Calu3 (cell line): ENCODE measurements around the gene CALD1. TPM values are rescaled to one million over a fixed set of nuclear protein-coding genes. Genes with fewer than 3 reads are reported as not detected.

Experiments
- BruUV-seq: library from RNA; stranded (reverse); fragments of 400-500 nt; replicated peaks from 2 replicates; lab custom pipeline; 2021; lab: Mats Ljungman, UMichigan
- CTCF ChIA-PET: fragments of 300-600 bp; sonication (Branson Sonifier 250); formaldehyde crosslinking; loops from one replicate; lab custom pipeline; 2022; ENCODE audit warnings: antibody characterized with exemption; lab: Charles Lee
- DNase-seq: peaks from one replicate; pipeline ENCODE4 v3.0.0; 2022
- H3K27ac Mint-ChIP-seq: one replicate; pipeline ENCODE4 v1.8.0; 2022; ENCODE audit warnings: mixed read lengths; ENCODE audit not compliant: unreplicated experiment
- H3K27me3 Mint-ChIP-seq: one replicate; pipeline ENCODE4 v1.8.0; 2022; ENCODE audit warnings: mixed read lengths; ENCODE audit not compliant: unreplicated experiment
- H3K36me3 Mint-ChIP-seq: one replicate; pipeline ENCODE4 v1.8.0; 2022; ENCODE audit warnings: mild to moderate bottlenecking, moderate library complexity, mixed read lengths; ENCODE audit not compliant: insufficient read depth, unreplicated experiment
- H3K4me1 Mint-ChIP-seq: one replicate; pipeline ENCODE4 v1.8.0; 2022; ENCODE audit warnings: mild to moderate bottlenecking, low read depth, mixed read lengths; ENCODE audit not compliant: unreplicated experiment
- H3K4me3 Mint-ChIP-seq: one replicate; pipeline ENCODE4 v1.8.0; 2022; ENCODE audit warnings: mild to moderate bottlenecking, low read depth, moderate library complexity, mixed read lengths; ENCODE audit not compliant: unreplicated experiment
- H3K9me3 Mint-ChIP-seq: one replicate; pipeline ENCODE4 v1.8.0; 2022; ENCODE audit warnings: low read depth, mixed read lengths; ENCODE audit not compliant: unreplicated experiment
- CTCF ChIP-seq: fragments of 200-600 bp; IDR thresholded peaks from one replicate; pipeline ENCODE4 v1.8.0; 2022; ENCODE audit warnings: antibody characterized with exemption; ENCODE audit not compliant: unreplicated experiment
- intact Hi-C: fragments of 100-400 bp; cut with micrococcal nuclease; formaldehyde crosslinking; loops from one replicate; pipeline ENCODE4 v1.10.0; 2022; ENCODE audit not compliant: unreplicated experiment
- total RNA-seq: library from RNA; stranded (reverse); gene quantifications from 2 replicates; pipeline ENCODE4 v1.2.3, GENCODE V29; 2022

CALD1 gene
- total RNA-seq, 1 experiment from 2014 or later = 9.3 TPM

GRCh38 chr7:134842886-134843430 lies 63.5 kb downstream of the CALD1 start:
- no peak overlapping the region for H3K27ac Mint-ChIP-seq
- H3K4me3 Mint-ChIP-seq = no peak overlapping the region
- peaks cover 6% of the 10 kb centered on the region for H3K36me3 Mint-ChIP-seq
- BruUV-seq = no TSS peak
- H3K9me3 Mint-ChIP-seq = no peaks in the 10 kb centered on the region
- H3K27me3 Mint-ChIP-seq = no peaks in the 10 kb centered on the region
- intact Hi-C loops = no loop called here
- TF ChIP-seq CTCF = no peak
- no peak for DNase-seq
- H3K4me1 Mint-ChIP-seq = peaks cover 22% of the 10 kb centered on the region
- CTCF ChIA-PET = no interaction called here

GRCh38 chr7:134844200-134844599 lies 64.8 kb downstream of the CALD1 start:
- intact Hi-C loops = no loop called here
- Mint-ChIP-seq H3K9me3 (no peaks in the 10 kb centered on the region), H3K4me1 (peaks cover 22% of the 10 kb centered on the region), H3K27me3 (no peaks in the 10 kb centered on the region), H3K27ac (no peak overlapping the region), H3K4me3 (no peak overlapping the region), H3K36me3 (peaks cover 6% of the 10 kb centered on the region)
- CTCF ChIA-PET = interaction anchor here (0.7 to 1.0 kb wide), 3 partner anchors 55 to 198 kb away, joined by 3 to 4 read pairs (median 3); partner anchors contain the start of genes AGBL3 and BPGM
- DNase-seq = peak; percentile 18
- no TSS peak for BruUV-seq
- no peak for TF ChIP-seq CTCF

- BruUV-seq = no TSS peak
- Mint-ChIP-seq H3K36me3 (peaks cover 6% of the 10 kb centered on the region), H3K9me3 (no peaks in the 10 kb centered on the region), H3K4me1 (peaks cover 22% of the 10 kb centered on the region), H3K27ac (no peak overlapping the region), H3K27me3 (no peaks in the 10 kb centered on the region), H3K4me3 (no peak overlapping the region)
- peak; percentile 6 for DNase-seq
- intact Hi-C loops = no loop called here
- CTCF ChIA-PET = no interaction called here
- TF ChIP-seq CTCF = no peak
These were observed 66.0 kb downstream of the CALD1 start for GRCh38 chr7:134845461-134845860.

GRCh38 chr7:134847851-134848588 lies 68.6 kb downstream of the CALD1 start:
- BruUV-seq = no TSS peak
- H3K4me1 Mint-ChIP-seq = peaks cover 22% of the 10 kb centered on the region
- H3K4me3 Mint-ChIP-seq = no peak overlapping the region
- CTCF ChIA-PET = interaction anchor here (0.7 kb wide), 1 partner anchor 16 kb away, joined by 4 read pairs; no protein-coding TSS in a partner anchor
- intact Hi-C loops = no loop called here
- peaks cover 6% of the 10 kb centered on the region for H3K36me3 Mint-ChIP-seq
- H3K9me3 Mint-ChIP-seq = no peaks in the 10 kb centered on the region
- no peak for TF ChIP-seq CTCF
- DNase-seq = no peak
- no peaks in the 10 kb centered on the region for H3K27me3 Mint-ChIP-seq
- H3K27ac Mint-ChIP-seq = no peak overlapping the region
